ENCODE data around the gene PTPRF.

Gene PTPRF

GRCh38 chr1:43617011-43617410, 86.3 kb downstream of the PTPRF start:
- TF ChIP-seq NFIC (IDR thresholded peaks at IDR 0.05) (no peak), FOXM1 (IDR thresholded peaks at IDR 0.05; ENCODE audit: borderline replicate concordance, low read depth) (no peak), CEBPB (IDR thresholded peaks at IDR 0.05) (no peak), MAX (IDR thresholded peaks at IDR 0.05) (no peak)

DNA sequence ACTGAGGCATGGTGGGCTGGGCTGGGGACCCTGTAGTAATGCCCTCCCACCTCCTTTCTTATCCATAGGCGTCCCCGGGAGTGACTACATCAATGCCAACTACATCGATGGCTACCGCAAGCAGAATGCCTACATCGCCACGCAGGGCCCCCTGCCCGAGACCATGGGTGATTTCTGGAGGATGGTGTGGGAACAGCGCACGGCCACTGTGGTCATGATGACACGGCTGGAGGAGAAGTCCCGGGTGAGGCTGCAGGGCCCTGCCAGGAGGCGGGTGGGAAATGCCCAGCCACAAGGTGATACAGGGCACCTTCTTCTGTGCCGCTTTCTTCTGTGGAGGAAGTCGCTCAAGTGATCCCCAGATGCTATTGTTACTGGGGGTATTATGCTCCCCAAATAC, 87.0 kb downstream of the PTPRF start:
- no peak for TF ChIP-seq TEAD4 (IDR thresholded peaks at IDR 0.05)

DNA sequence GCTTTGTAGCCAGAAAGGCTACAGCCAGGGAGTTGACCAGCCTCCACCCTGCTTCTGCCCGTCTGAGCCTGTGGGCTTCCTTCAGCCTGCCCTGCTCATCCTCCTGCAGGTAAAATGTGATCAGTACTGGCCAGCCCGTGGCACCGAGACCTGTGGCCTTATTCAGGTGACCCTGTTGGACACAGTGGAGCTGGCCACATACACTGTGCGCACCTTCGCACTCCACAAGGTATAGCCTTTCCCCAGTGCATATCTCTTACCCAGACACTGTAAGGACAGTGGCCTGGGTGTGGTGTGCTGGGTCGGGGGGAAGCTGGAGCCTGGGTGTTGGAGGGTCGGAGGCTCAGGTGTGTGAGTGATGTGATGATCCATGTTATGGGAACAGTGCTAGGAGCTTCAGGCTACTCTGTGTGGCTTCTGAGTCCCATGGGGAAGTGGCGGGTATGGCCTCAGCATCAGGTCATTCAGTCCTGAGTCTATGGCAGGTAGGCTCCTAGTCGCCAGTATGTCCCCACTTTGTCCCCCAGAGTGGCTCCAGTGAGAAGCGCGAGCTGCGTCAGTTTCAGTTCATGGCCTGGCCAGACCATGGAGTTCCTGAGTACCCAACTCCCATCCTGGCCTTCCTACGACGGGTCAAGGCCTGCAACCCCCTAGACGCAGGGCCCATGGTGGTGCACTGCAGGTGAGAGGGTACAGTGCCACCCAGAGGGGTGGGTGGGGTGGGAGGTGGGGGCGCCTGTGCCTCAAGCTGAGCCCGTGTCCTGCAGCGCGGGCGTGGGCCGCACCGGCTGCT, 88.0 kb downstream of the PTPRF start:
- TF ChIP-seq FOXM1 (IDR thresholded peaks at IDR 0.05; ENCODE audit: borderline replicate concordance, low read depth), result no peak
- TF ChIP-seq EP300 (IDR thresholded peaks at IDR 0.05; ENCODE audit: borderline replicate concordance), result no peak
- no peak for TF ChIP-seq YY1 (IDR thresholded peaks at IDR 0.05; ENCODE audit: low read depth)

DNA sequence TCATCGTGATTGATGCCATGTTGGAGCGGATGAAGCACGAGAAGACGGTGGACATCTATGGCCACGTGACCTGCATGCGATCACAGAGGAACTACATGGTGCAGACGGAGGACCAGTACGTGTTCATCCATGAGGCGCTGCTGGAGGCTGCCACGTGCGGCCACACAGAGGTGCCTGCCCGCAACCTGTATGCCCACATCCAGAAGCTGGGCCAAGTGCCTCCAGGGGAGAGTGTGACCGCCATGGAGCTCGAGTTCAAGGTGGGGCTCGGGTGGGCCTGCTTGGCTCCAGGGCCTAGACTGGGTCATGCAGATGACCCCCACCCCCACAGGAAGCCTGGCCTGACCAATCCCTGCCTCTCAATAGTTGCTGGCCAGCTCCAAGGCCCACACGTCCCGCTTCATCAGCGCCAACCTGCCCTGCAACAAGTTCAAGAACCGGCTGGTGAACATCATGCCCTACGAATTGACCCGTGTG, 88.7 kb downstream of the PTPRF start:
- no peak for TF ChIP-seq TEAD4 (IDR thresholded peaks at IDR 0.05)

DNA sequence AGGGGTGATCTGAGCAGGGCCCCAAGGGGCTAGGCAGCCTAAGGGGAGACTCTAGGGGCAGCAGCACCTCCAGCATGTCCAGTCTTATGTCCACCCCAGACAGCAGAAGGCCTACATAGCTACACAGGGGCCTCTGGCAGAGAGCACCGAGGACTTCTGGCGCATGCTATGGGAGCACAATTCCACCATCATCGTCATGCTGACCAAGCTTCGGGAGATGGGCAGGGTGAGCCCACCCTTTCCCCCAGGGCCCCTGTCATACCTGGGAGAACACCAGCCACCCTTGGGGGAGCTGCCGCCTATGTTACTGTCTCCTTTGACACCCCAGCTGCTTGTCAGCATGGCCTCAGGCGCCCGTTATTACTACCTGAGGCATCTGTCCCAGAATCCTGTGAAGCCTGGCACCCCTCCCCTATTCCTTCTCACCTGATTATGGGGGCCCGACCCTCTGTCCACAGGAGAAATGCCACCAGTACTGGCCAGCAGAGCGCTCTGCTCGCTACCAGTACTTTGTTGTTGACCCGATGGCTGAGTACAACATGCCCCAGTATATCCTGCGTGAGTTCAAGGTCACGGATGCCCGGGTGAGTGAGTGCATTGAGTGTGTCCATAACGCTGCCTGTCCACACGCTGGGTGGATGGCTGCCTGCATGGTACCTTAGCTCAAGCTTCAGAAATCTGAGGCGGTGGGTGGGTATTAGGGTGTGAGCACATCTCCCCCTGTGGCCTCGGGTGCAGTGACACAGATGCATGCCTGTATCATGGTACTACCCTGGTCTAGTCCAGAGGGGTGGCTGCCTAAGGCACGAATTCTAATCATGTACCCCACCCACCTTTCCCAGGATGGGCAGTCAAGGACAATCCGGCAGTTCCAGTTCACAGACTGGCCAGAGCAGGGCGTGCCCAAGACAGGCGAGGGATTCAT, 89.6 kb downstream of the PTPRF start:
- TF ChIP-seq USF1 (IDR thresholded peaks at IDR 0.05) (no peak), EP300 (IDR thresholded peaks at IDR 0.05; ENCODE audit: borderline replicate concordance) (no peak), ZBTB7A (IDR thresholded peaks at IDR 0.05; ENCODE audit: low read depth) (no peak), CEBPB (IDR thresholded peaks at IDR 0.05) (no peak)

GRCh38 chr1:43620956-43621355, 90.3 kb downstream of the PTPRF start:
- TF ChIP-seq ZBTB7A (IDR thresholded peaks at IDR 0.05; ENCODE audit: low read depth), result no peak
- TF ChIP-seq USF1 (IDR thresholded peaks at IDR 0.05), result no peak
- TF ChIP-seq MAX (IDR thresholded peaks at IDR 0.05), result no peak
- no peak for TF ChIP-seq YY1 (IDR thresholded peaks at IDR 0.05; ENCODE audit: low read depth)
- no peak for TF ChIP-seq RAD21 (IDR thresholded peaks at IDR 0.05; ENCODE audit: low read depth)
- no peak for TF ChIP-seq CEBPB (IDR thresholded peaks at IDR 0.05)
- TF ChIP-seq, protein P1, sequence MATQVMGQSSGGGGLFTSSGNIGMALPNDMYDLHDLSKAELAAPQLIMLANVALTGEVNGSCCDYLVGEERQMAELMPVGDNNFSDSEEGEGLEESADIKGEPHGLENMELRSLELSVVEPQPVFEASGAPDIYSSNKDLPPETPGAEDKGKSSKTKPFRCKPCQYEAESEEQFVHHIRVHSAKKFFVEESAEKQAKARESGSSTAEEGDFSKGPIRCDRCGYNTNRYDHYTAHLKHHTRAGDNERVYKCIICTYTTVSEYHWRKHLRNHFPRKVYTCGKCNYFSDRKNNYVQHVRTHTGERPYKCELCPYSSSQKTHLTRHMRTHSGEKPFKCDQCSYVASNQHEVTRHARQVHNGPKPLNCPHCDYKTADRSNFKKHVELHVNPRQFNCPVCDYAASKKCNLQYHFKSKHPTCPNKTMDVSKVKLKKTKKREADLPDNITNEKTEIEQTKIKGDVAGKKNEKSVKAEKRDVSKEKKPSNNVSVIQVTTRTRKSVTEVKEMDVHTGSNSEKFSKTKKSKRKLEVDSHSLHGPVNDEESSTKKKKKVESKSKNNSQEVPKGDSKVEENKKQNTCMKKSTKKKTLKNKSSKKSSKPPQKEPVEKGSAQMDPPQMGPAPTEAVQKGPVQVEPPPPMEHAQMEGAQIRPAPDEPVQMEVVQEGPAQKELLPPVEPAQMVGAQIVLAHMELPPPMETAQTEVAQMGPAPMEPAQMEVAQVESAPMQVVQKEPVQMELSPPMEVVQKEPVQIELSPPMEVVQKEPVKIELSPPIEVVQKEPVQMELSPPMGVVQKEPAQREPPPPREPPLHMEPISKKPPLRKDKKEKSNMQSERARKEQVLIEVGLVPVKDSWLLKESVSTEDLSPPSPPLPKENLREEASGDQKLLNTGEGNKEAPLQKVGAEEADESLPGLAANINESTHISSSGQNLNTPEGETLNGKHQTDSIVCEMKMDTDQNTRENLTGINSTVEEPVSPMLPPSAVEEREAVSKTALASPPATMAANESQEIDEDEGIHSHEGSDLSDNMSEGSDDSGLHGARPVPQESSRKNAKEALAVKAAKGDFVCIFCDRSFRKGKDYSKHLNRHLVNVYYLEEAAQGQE (IDR thresholded peaks at IDR 0.05; ENCODE audit: low read depth), result no peak
- TF ChIP-seq FOXM1 (IDR thresholded peaks at IDR 0.05; ENCODE audit: borderline replicate concordance, low read depth), result no peak
- no peak for TF ChIP-seq TAF1 (IDR thresholded peaks at IDR 0.05; ENCODE audit: low read depth)

- no peak for TF ChIP-seq NFIC (IDR thresholded peaks at IDR 0.05)
- TF ChIP-seq, protein P1 (IDR thresholded peaks at IDR 0.05; ENCODE audit: low read depth), result no peak
- no peak for TF ChIP-seq RAD21 (IDR thresholded peaks at IDR 0.05; ENCODE audit: low read depth)
- TF ChIP-seq CEBPB (IDR thresholded peaks at IDR 0.05), result no peak
- no peak for TF ChIP-seq TEAD4 (IDR thresholded peaks at IDR 0.05)
- TF ChIP-seq ZBTB7A (IDR thresholded peaks at IDR 0.05; ENCODE audit: low read depth), result no peak
- TF ChIP-seq TCF12 (IDR thresholded peaks at IDR 0.05; ENCODE audit: low read depth), result no peak
- no peak for TF ChIP-seq EP300 (IDR thresholded peaks at IDR 0.05; ENCODE audit: borderline replicate concordance)
- no peak for TF ChIP-seq MAX (IDR thresholded peaks at IDR 0.05)
- TF ChIP-seq TAF1 (IDR thresholded peaks at IDR 0.05; ENCODE audit: low read depth), result no peak
- TF ChIP-seq YY1 (IDR thresholded peaks at IDR 0.05; ENCODE audit: low read depth), result no peak
- TF ChIP-seq EGR1 (IDR thresholded peaks at IDR 0.05), result no peak
- TF ChIP-seq FOXM1 (IDR thresholded peaks at IDR 0.05; ENCODE audit: borderline replicate concordance, low read depth), result no peak
- no peak for TF ChIP-seq USF1 (IDR thresholded peaks at IDR 0.05)
Measured at GRCh38 chr1:43621386-43621785, 90.7 kb downstream of the PTPRF start.
